Activated naive CD8-positive, alpha-beta T cell treated with anti-CD3 and anti-CD28 coated beads, Interleukin-2, amount 10 ng/mL, durations not matched to agents 7 days and 5 days (primary cell): ENCODE results near the gene MARS2. TPM values are rescaled to one million over a fixed set of nuclear protein-coding genes. Genes with fewer than 3 reads are reported as not detected.

Experiments used
- ATAC-seq: fragments of 150-1000 bp; cut with Tn5 transposase; one replicate; pipeline ENCODE4 v1.10.0; 2021; ENCODE audit warnings: low read depth, moderate library complexity
- POLR2A ChIA-PET: fragments of 350-600 bp; sonication (Branson Sonifier 250); formaldehyde crosslinking; loops from one replicate; lab custom pipeline; 2021; ENCODE audit warnings: antibody characterized with exemption; lab: Charles Lee
- DNase-seq: peaks from one replicate; pipeline ENCODE4 v3.0.0; 2021
- H3K27ac Mint-ChIP-seq: one replicate; pipeline ENCODE4 v1.8.0; 2022; ENCODE audit warnings: mild to moderate bottlenecking, mixed read lengths
- H3K27me3 Mint-ChIP-seq: one replicate; pipeline ENCODE4 v1.8.0; 2022; ENCODE audit warnings: mild to moderate bottlenecking, moderate library complexity, mixed read lengths
- H3K36me3 Mint-ChIP-seq: one replicate; pipeline ENCODE4 v1.8.0; 2021; ENCODE audit warnings: mild to moderate bottlenecking, mixed read lengths
- H3K4me1 Mint-ChIP-seq: one replicate; pipeline ENCODE4 v1.8.0; 2021; ENCODE audit warnings: mixed read lengths
- H3K4me3 Mint-ChIP-seq: one replicate; pipeline ENCODE4 v1.8.0; 2022; ENCODE audit warnings: mild to moderate bottlenecking, moderate library complexity, mixed read lengths
- H3K9me3 Mint-ChIP-seq: one replicate; pipeline ENCODE4 v1.8.0; 2021; ENCODE audit warnings: mixed read lengths
- total RNA-seq, 2 experiments: library from RNA; stranded (reverse); gene quantifications; one replicate each; pipeline ENCODE4 v1.2.3, GENCODE V29; 2021

The MARS2 gene
- 10 to 100 TPM; 13.7 to 16.0 TPM for total RNA-seq

- peak; percentile 86 for ATAC-seq
- Mint-ChIP-seq H3K27me3 (no peaks in the 10 kb centered on the region), H3K4me3 (peak within 1 kb of the TSS; percentile 89), H3K4me1 (peaks cover 37% of the 10 kb centered on the region), H3K9me3 (peaks cover 3% of the 10 kb centered on the region), H3K36me3 (peaks cover 12% of the 10 kb centered on the region), H3K27ac (peak within 1 kb of the TSS; percentile 94)
- POLR2A ChIA-PET: interaction anchor here (0.6 to 2.6 kb wide), 6 partner anchors 12 to 275 kb away, joined by 3 to 18 read pairs (median 5); partner anchors contain the start of genes HSPD1, HSPE1, MOB4 and SF3B1
- DNase-seq: peak; percentile 95
Observed at GRCh38 chr2:197705121-197705911, at the start of gene MARS2. Gene MARS2 (plus strand): TSS chr2:197705369. CDS start chr2:197705406, 37 bp downstream.

- Mint-ChIP-seq H3K4me1 (no peaks in the 10 kb centered on the region), H3K4me3 (no peak overlapping the region), H3K9me3 (no peaks in the 10 kb centered on the region), H3K27ac (no peak overlapping the region), H3K27me3 (peaks cover 2% of the 10 kb centered on the region), H3K36me3 (no peaks in the 10 kb centered on the region)
- DNase-seq (no peak), ATAC-seq (no peak)
- POLR2A ChIA-PET: no interaction called here
Observed at GRCh38 chr2:197657562-197657961, 47.6 kb upstream of the MARS2 start.

GRCh38 chr2:197661626-197662025 is 43.5 kb upstream of the MARS2 start:
- peaks cover 2% of the 10 kb centered on the region for H3K27me3 Mint-ChIP-seq
- ATAC-seq (no peak), DNase-seq (no peak)
- H3K9me3 Mint-ChIP-seq: peaks cover 2% of the 10 kb centered on the region
- H3K36me3 Mint-ChIP-seq: no peaks in the 10 kb centered on the region
- H3K27ac Mint-ChIP-seq: no peak overlapping the region
- H3K4me1 Mint-ChIP-seq: peaks cover 2% of the 10 kb centered on the region
- POLR2A ChIA-PET: no interaction called here
- no peak overlapping the region for H3K4me3 Mint-ChIP-seq

- Mint-ChIP-seq H3K4me3 (no peak overlapping the region), H3K4me1 (peaks cover 2% of the 10 kb centered on the region), H3K36me3 (peaks cover 3% of the 10 kb centered on the region), H3K9me3 (peaks cover 8% of the 10 kb centered on the region), H3K27ac (no peak overlapping the region), H3K27me3 (no peaks in the 10 kb centered on the region)
- no peak for ATAC-seq
- no peak for DNase-seq
- POLR2A ChIA-PET: no interaction called here
Observed at GRCh38 chr2:197666277-197666676, 38.9 kb upstream of the MARS2 start.

GRCh38 chr2:197668296-197668695 is 36.9 kb upstream of the MARS2 start:
- ATAC-seq: no peak
- no peak overlapping the region for H3K27ac Mint-ChIP-seq
- no peak for DNase-seq
- peaks cover 7% of the 10 kb centered on the region for H3K27me3 Mint-ChIP-seq
- H3K4me1 Mint-ChIP-seq: peaks cover 2% of the 10 kb centered on the region
- peaks cover 3% of the 10 kb centered on the region for H3K36me3 Mint-ChIP-seq
- peaks cover 8% of the 10 kb centered on the region for H3K9me3 Mint-ChIP-seq
- POLR2A ChIA-PET: no interaction called here
- no peak overlapping the region for H3K4me3 Mint-ChIP-seq

GRCh38 chr2:197669077-197669476 is 36.1 kb upstream of the MARS2 start:
- Mint-ChIP-seq H3K27ac (no peak overlapping the region), H3K4me3 (no peak overlapping the region), H3K4me1 (peaks cover 2% of the 10 kb centered on the region), H3K9me3 (peaks cover 8% of the 10 kb centered on the region), H3K36me3 (peaks cover 3% of the 10 kb centered on the region), H3K27me3 (peaks cover 7% of the 10 kb centered on the region)
- POLR2A ChIA-PET: no interaction called here
- ATAC-seq (no peak), DNase-seq (no peak)

- DNase-seq (no peak), ATAC-seq (no peak)
- Mint-ChIP-seq H3K4me1 (peaks cover 1% of the 10 kb centered on the region), H3K36me3 (peaks cover 2% of the 10 kb centered on the region), H3K4me3 (no peak overlapping the region), H3K27me3 (peaks cover 16% of the 10 kb centered on the region), H3K27ac (no peak overlapping the region), H3K9me3 (peaks cover 4% of the 10 kb centered on the region)
- POLR2A ChIA-PET: no interaction called here
Observed at GRCh38 chr2:197672371-197672893, 32.7 kb upstream of the MARS2 start.

GRCh38 chr2:197673106-197673505 is 32.1 kb upstream of the MARS2 start:
- ATAC-seq (no peak), DNase-seq (no peak)
- Mint-ChIP-seq H3K4me3 (no peak overlapping the region), H3K36me3 (no peaks in the 10 kb centered on the region), H3K4me1 (peaks cover 1% of the 10 kb centered on the region), H3K9me3 (peaks cover 2% of the 10 kb centered on the region), H3K27ac (no peak overlapping the region), H3K27me3 (peaks cover 18% of the 10 kb centered on the region)
- POLR2A ChIA-PET: no interaction called here

- Mint-ChIP-seq H3K27me3 (peaks cover 18% of the 10 kb centered on the region), H3K9me3 (peaks cover 2% of the 10 kb centered on the region), H3K4me1 (peaks cover 1% of the 10 kb centered on the region), H3K27ac (no peak overlapping the region), H3K36me3 (no peaks in the 10 kb centered on the region), H3K4me3 (no peak overlapping the region)
- ATAC-seq (no peak), DNase-seq (no peak)
- POLR2A ChIA-PET: no interaction called here
Observed at GRCh38 chr2:197673606-197674005, 31.6 kb upstream of the MARS2 start.

- H3K9me3 Mint-ChIP-seq: peaks cover 2% of the 10 kb centered on the region
- POLR2A ChIA-PET: no interaction called here
- ATAC-seq: no peak
- peaks cover 1% of the 10 kb centered on the region for H3K4me1 Mint-ChIP-seq
- no peak overlapping the region for H3K4me3 Mint-ChIP-seq
- H3K27me3 Mint-ChIP-seq: peaks cover 19% of the 10 kb centered on the region
- H3K36me3 Mint-ChIP-seq: no peaks in the 10 kb centered on the region
- DNase-seq: no peak
- H3K27ac Mint-ChIP-seq: no peak overlapping the region
Observed at GRCh38 chr2:197674060-197674459, 31.1 kb upstream of the MARS2 start.

- no peak overlapping the region for H3K4me3 Mint-ChIP-seq
- H3K4me1 Mint-ChIP-seq: peaks cover 1% of the 10 kb centered on the region
- peaks cover 2% of the 10 kb centered on the region for H3K9me3 Mint-ChIP-seq
- POLR2A ChIA-PET: no interaction called here
- peaks cover 20% of the 10 kb centered on the region for H3K27me3 Mint-ChIP-seq
- DNase-seq (no peak), ATAC-seq (no peak)
- H3K36me3 Mint-ChIP-seq: no peaks in the 10 kb centered on the region
- no peak overlapping the region for H3K27ac Mint-ChIP-seq
Observed at GRCh38 chr2:197674591-197674990, 30.6 kb upstream of the MARS2 start.

- DNase-seq: no peak
- peaks cover 1% of the 10 kb centered on the region for H3K4me1 Mint-ChIP-seq
- no peak within 1 kb of the TSS for H3K4me3 Mint-ChIP-seq
- POLR2A ChIA-PET: interaction anchor here (0.6 kb wide), 1 partner anchor 876 kb away, joined by 5 read pairs; no protein-coding TSS in a partner anchor
- H3K27ac Mint-ChIP-seq: no peak within 1 kb of the TSS
- no peak for ATAC-seq
- H3K36me3 Mint-ChIP-seq: no peaks in the 10 kb centered on the region
- peaks cover 20% of the 10 kb centered on the region for H3K27me3 Mint-ChIP-seq
- H3K9me3 Mint-ChIP-seq: no peaks in the 10 kb centered on the region
Observed at GRCh38 chr2:197675246-197675645, 29.9 kb upstream of the MARS2 start, which contains the start of gene RFTN2. Gene RFTN2 (minus strand): TSS chr2:197675587. CDS start chr2:197675458, 129 bp downstream.

GRCh38 chr2:197675711-197676188 is 29.4 kb upstream of the MARS2 start:
- POLR2A ChIA-PET: interaction anchor here (0.5 kb wide), 1 partner anchor 347 kb away, joined by 3 read pairs; no protein-coding TSS in a partner anchor
- DNase-seq: no peak
- ATAC-seq: no peak
- H3K27ac Mint-ChIP-seq: no peak overlapping the region
- H3K9me3 Mint-ChIP-seq: no peaks in the 10 kb centered on the region
- peaks cover 20% of the 10 kb centered on the region for H3K27me3 Mint-ChIP-seq
- no peak overlapping the region for H3K4me3 Mint-ChIP-seq
- H3K4me1 Mint-ChIP-seq: peaks cover 1% of the 10 kb centered on the region
- no peaks in the 10 kb centered on the region for H3K36me3 Mint-ChIP-seq

- POLR2A ChIA-PET: no interaction called here
- Mint-ChIP-seq H3K36me3 (no peaks in the 10 kb centered on the region), H3K4me1 (peaks cover 1% of the 10 kb centered on the region), H3K27ac (no peak overlapping the region), H3K9me3 (no peaks in the 10 kb centered on the region), H3K4me3 (no peak overlapping the region), H3K27me3 (peaks cover 20% of the 10 kb centered on the region)
- DNase-seq: no peak
- ATAC-seq: no peak
Observed at GRCh38 chr2:197677056-197677455, 28.1 kb upstream of the MARS2 start.
